Hindlimb muscle (tissue), 1 donor: ENCODE measurements around the gene SYP. TPM values are rescaled to one million over a fixed set of nuclear protein-coding genes. Genes with fewer than 3 reads are reported as not detected.
A peak's percentile ranks its signal among the peaks of the same experiment; 100 is the strongest.
"Not testable (repeated sequence)": the region's sequence is repeated elsewhere in the genome, so short reads cannot be mapped to it uniquely, and the experiment has no call there.

Source experiments
- DNase-seq: peaks from one replicate; pipeline ENCODE4 v3.0.0-alpha.2; 2013
- polyA plus RNA-seq: library from polyadenylated mRNA; unstranded; fragments of 120-200 nt; gene quantifications from one replicate; pipeline ENCODE4 v1.2.1, GENCODE V29; 2013; ENCODE audit not compliant: insufficient read length

The SYP gene
- polyA plus RNA-seq, 1 donor = 1.0 TPM

DNA sequence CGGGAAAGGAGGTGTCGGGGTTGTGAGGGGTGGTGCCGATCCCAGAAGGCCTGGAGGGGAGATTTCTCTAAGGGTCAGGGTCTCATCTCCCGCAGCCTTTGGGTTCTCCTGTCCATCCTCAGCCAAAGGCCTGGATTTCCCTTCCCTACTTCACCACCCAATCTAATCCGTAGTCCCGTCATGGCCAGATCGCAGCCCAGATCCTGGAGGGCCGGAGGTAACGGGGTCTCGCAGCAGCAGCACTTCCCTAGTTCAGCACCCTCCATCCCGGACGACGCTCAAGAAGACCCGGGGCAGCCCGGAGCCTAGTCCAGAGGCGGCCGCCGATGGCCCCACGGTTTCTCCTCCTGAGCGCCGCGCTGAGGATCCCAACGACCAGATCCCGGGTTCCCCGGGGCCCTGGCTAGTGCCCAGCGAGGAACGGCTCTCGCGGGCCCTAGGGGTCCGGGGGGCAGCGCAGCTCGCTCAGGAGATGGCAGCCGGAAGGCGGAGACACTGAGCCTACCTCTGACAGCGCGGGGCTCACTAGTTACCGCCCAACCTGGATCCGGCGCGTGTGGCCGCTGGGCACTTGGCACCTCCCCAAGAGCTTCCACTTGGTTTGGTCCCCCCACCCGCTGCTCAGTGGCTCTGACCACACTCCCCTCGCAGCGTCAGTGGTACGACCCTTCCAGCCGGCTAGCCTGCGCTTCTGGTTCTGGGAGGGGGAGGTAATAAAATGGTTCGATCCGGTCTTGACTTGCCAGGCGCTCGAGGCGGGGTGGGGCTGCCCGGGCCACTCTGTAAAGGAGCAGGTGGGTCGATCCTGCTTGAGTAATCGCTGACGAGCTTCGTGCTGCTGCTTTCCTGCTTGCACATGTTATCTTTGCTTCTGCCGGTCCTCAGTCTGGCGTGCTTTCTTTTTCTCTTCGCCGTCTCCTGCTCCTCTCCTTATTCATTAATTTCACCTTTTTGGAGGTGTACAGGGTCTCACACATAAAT is 33.8 kb downstream of the SYP start:
- DNase-seq = peak; percentile 56

- DNase-seq = no peak
Observed at GRCh38 chrX:49164589-49165360, 35.2 kb downstream of the SYP start.

DNA sequence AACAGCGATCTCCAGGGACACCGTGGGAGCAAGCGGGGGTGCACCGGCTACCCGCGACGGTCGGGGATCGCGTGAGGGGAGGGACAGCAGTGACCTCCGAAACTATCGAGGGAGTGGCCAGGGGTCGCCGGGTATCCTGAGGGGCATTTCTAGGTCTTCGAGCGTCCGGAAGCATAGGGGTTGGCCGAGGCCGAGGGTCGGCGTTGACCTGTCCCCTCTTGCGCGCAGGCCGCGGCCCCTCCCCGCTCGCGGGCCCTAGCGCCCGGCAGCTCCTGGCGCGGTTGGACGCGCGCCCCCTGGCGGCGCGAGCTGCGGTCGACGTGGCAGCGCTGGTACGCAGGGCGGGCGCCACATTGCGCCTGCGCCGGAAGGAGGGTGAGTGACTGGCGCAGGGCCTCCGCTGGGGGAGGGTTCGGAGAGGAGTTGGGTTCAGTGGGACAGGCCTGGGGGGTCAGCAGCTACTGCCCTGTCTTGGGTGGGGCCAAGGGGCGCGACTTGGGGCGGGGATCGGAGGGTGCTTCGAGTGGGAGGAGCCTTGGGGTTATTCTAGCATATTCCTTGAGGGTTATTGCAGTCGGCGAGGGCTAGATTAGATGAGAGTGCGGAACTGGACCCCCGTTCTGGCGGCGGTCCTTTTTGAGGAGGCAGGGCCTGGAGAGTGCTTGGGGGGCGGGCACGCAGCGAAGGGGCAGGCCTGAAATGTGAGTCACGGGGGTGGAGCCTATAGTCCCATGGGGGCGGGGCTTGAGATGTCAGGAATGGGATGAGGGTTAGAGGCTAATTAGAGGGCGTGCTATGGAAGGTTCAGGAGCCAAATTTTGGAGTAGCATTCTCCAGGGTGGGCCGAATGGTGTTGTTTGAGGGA is 36.2 kb downstream of the SYP start:
- DNase-seq = peak; percentile 91

DNA sequence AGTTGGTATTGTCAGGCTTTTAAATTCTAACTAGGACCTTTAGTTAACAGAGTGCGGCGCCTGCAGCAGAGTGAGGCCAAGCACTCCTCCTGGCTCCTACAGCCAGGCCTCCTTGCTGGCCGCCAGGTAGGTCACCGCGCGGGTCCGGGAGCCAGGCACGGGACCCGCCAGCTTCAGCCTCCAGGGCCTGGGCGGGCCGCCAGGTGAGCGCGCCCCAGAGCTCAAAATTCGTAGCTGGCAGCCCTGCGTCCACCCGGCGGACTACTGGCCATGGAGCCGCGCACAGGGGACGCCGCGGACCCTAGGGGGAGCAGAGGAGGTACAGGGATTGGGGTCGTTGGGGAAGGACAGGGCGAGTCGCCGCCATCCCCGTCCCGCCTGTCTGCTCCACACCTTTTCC is 37.4 kb downstream of the SYP start, which contains the start of gene MAGIX:
Gene MAGIX (plus strand): TSS at position 139 of the 400 bp plus-strand sequence. CDS start 132 bp downstream, at position 271.
- DNase-seq = no peak

- DNase-seq = no peak
Observed at GRCh38 chrX:49161632-49162031, 38.4 kb downstream of the SYP start.

DNA sequence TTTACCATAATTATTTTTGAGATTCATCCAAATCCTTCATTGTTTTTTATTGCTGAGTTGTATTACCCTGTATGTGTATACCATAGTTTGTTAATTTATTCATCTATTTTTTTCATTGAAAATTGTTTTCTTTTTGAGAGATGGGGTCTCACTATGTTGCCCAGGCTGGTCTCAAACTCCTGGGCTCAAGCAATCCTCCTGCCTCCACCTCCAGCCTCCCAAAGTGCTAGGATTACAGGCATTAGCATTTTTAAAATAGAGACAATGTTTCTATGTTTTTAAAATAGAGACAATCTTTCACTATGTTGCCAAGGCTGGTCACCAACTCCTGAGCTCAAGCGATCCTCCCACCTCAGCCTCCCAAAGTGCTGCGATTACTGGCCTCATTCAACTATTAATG is 39.1 kb downstream of the SYP start:
- DNase-seq = no peak

DNA sequence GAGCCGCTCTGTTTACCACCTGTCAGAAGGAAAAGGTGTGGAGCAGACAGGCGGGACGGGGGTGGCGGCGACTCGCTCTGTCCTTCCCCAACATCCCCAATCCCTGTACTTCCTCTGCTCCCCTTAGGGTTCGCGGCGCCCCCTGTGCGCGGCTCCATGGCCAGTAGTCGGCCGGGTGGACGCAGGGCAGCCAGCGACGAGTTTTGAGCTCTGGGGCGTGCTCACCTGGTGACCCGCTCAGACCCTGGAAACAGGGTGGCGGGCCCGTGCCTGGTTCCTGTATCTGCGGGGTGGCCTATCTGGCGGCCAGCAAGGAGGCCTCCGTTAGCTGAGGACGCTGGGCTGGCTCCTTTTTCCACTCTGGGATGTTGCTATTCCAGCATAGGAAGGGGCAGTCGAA is 42.8 kb downstream of the SYP start:
- DNase-seq = no peak

- peak; percentile 87 for DNase-seq
Observed at GRCh38 chrX:49155900-49156837, 43.8 kb downstream of the SYP start.

- no peak for DNase-seq
Observed at GRCh38 chrX:49155243-49155899, 44.6 kb downstream of the SYP start.

GRCh38 chrX:49153467-49153866 is 46.5 kb downstream of the SYP start:
- no peak for DNase-seq

- not testable (repeated sequence) for DNase-seq
Observed at GRCh38 chrX:49149291-49149690, 50.7 kb downstream of the SYP start.

GRCh38 chrX:49148390-49149100 is 51.4 kb downstream of the SYP start:
- DNase-seq = not testable (repeated sequence)

- DNase-seq = no peak
Observed at GRCh38 chrX:49147936-49148335, 52.1 kb downstream of the SYP start.

GRCh38 chrX:49147282-49147681 is 52.7 kb downstream of the SYP start:
- DNase-seq = no peak

GRCh38 chrX:49143154-49143553 is 56.8 kb downstream of the SYP start:
- not testable (repeated sequence) for DNase-seq

- DNase-seq = not testable (repeated sequence)
Observed at GRCh38 chrX:49142264-49142663, 57.7 kb downstream of the SYP start.

GRCh38 chrX:49139713-49140112 is 60.3 kb downstream of the SYP start:
- no peak for DNase-seq
